GM21447 (cell line): ENCODE results near the gene LRRC36.

Experiments
- ATAC-seq: cut with Tn5 transposase; IDR thresholded peaks from one replicate; pipeline ENCODE4 v1.9.1; 2021; ENCODE audit not compliant: unreplicated experiment

LRRC36 gene

GRCh38 chr16:67294171-67294757 is 32.4 kb upstream of the LRRC36 start:
- ATAC-seq = no peak

- no peak for ATAC-seq
Measured at GRCh38 chr16:67294938-67295361, 31.7 kb upstream of the LRRC36 start.

GRCh38 chr16:67296420-67296819 is 30.2 kb upstream of the LRRC36 start:
- no peak for ATAC-seq

GRCh38 chr16:67298277-67298676 is 28.3 kb upstream of the LRRC36 start:
- ATAC-seq = no peak

GRCh38 chr16:67299269-67299668 is 27.3 kb upstream of the LRRC36 start:
- no peak for ATAC-seq

DNA sequence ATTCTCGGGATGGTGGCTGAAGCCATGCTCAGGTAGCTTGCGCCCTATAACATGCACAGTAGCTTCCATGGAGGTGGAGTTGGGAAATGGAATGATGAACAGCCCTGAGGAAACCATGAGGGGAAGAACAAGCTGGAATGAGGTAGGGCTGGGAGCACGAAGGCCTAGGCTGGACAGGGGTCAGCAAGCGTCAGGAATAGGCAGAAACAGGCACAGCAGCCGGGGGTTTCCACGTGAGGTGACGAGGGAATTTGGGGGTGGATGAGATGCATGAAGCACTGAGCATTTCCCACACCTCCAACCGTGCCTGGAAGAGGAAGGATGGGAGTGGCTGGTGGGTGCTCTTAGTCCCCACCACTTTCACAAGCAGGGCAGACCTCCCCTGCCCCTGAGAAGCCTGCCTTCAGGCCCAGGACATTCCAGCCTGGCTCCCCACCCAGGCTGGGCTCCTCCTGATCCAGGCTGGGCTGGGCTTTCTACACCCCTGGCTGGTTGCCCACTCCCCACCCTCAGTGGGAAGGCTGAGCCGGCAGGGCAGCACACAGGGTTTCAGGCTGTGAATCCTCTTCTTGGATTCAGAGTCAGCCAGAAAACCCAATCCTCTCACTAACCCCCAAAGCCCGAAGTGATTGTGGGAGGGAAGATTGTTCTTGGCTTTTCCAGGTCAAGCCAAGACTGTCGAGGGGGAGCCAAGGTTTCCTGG is 25.4 kb upstream of the LRRC36 start:
- no peak for ATAC-seq

DNA sequence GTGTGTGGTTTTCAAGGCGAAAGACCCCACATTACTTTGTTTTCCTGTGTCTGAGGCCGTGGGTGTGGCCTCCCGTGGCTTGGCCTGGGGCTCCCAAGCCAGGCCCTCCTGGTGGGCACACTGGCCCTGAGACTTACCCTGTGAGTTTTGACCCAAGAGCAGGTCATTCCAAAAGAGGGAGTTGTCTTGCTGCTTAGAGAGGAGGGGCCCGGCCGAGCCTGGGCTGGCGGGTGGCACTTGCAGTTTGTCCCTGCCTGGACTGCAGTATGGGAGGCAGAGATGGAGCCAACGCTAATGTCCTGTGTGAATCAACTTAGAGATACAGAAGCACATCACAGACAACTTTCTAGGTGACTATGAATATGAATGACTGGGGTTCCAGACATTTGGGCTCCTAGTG is 24.5 kb upstream of the LRRC36 start:
- ATAC-seq = no peak

GRCh38 chr16:67302970-67303369 is 23.6 kb upstream of the LRRC36 start:
- no peak for ATAC-seq

GRCh38 chr16:67304020-67304419 is 22.6 kb upstream of the LRRC36 start:
- no peak for ATAC-seq

- ATAC-seq = no peak
Measured at GRCh38 chr16:67305216-67306071, 21.2 kb upstream of the LRRC36 start.

DNA sequence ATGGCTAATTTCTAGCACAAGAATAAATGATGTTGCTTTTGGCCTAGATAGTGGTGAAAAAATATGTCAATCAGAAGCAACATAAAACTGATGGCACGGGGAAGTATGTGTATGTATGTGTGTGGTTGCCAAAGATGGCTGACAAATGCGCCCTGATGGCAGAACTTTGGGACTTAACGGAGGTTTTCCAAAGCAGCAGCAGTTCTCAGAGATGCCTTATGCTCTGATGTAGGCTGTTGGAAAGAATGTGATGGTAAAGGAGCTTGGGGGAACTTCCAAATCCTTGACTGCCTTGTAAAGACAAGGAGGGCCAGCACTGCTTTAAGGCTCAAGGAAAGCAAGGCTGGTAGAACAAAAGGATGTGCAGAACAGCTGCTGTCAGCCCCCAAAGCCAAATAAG is 16.1 kb upstream of the LRRC36 start:
- no peak for ATAC-seq

DNA sequence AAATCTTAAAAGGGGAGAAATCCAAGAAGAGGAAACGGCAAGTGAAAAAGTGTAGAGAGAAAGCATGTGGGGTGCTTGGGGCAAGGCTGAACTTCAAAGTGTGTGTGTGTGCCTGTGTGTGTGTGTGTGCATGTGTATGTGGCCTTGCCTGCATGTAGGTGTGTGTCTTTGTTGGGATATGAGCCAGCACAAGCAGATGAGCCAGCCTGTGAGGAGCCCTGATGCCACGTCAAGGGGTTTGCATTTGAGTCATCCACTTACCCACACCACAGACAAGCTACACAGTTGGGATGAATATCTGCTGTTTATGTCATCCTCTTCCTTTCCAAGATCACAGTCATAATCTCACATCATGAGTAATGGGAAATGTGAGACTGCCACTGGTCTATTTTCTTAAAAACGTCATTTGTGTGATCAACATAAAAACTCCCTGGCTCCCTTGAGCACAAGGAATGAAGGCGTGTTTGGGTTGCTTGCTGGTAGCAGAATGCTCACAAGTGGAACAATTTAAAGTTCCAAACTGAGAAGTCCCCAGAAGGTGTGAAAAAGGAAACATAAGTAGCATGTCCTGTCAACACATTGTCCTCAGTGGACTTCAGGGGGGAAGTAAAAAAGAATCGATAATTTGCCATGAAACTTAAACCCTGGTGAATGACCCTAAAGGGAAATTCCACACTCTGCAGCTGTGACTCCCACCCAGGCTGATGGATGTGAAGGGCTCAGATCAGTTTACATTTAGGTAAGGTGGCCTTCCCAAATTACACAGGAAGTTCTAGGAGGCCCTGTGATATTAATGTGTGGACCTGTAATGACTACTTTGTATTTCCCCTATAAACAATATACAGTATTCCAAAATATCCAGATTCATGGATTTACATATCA is 14.8 kb upstream of the LRRC36 start:
- ATAC-seq = peak; percentile 85

- ATAC-seq = no peak
Measured at GRCh38 chr16:67312719-67313118, 13.9 kb upstream of the LRRC36 start.

DNA sequence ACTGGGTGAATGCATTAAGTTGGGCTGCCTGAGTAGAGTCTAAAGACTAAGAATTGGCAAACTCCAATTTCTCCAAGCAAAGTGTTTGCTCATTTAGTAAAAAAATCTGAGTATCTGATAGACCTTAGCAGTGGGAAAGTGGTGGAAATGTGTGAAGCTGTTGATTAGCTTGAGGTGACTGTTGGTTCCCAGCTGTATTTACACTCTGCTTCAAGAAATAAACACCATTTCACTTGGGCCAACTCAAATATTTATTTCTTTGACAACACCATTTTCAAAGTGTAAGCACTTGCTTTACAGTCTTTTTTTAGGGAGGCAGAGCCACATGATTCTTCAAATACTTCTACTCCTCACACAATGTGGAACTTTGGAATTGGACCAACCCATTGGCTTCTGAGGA is 8.8 kb upstream of the LRRC36 start:
- no peak for ATAC-seq

DNA sequence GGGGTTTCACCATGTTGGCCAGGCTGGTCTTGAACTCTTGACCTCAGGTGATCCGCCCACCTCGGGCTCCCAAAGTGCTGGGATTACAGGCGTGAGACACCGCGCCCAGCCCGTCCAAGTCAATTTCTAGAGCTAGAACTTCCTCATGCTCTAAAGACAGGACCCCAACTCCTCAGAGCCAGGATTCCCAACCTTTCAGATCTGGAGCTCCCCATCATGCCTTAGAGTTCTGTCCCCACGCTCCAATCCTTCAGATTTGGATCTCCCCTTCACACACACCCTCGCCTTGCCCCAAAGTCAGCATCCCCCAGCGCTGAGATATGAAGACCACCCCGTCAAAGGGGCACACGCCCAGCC is 522 bp upstream of the LRRC36 start:
- no peak for ATAC-seq

- no peak for ATAC-seq
Measured at GRCh38 chr16:67327743-67328142, 1.1 kb downstream of the LRRC36 start.

DNA sequence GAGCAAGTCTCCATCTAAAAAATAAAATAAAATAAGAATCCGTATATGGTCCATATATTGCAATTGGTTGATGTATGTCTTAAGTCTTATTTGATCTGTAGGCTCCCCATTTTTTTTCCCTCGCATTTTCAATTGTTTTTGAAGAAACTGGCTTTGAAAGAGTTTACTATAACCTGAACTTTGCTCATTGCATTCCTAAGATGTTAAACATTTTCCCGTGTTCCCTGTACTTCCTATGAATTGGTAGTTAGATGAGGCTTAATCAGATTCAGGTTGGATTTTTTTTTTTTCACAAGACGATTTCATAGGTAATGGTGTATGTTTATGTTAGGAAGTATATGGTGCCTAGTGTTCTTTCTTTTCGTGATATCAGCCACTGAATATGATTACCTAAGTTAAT is 3.3 kb downstream of the LRRC36 start:
- no peak for ATAC-seq

DNA sequence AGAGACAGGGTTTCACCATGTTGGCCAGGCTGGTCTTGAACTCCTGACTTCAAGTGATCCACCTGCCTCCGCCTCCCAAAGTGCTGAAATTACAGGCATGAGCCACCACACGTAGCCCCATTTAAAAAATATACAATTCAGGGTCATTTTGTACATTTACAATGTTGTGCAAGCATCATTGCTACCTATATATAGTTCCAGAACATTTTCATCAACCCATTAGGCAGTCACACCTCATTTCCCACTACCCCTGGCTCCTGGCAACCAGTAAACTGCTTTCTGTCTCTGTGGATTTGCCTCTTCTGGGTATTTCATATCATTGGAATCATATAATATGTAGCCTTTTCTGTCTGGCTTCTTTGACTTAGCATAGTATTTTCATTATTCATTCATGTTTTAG is 6.7 kb downstream of the LRRC36 start:
- ATAC-seq = no peak

DNA sequence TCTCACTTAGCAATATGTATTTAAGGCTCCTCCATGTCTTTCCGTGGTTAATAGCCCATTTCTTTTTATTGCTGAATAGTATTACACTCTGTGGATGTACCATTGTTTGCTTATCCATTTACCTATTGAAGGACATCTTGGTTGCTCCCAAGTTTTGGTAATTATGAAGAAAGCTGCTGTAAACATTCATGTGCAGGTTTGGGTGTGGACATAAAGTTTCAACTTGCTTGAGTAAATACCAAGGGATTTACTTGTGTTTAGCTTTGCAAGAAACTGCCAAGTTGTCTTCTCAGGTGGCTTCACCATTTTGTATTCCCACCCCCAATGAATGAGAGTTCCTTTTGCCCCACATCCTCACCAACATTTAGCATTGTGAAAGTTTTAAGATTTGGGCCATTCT is 9.5 kb downstream of the LRRC36 start:
- ATAC-seq = no peak

GRCh38 chr16:67336648-67337047 is 10.0 kb downstream of the LRRC36 start:
- ATAC-seq = no peak

DNA sequence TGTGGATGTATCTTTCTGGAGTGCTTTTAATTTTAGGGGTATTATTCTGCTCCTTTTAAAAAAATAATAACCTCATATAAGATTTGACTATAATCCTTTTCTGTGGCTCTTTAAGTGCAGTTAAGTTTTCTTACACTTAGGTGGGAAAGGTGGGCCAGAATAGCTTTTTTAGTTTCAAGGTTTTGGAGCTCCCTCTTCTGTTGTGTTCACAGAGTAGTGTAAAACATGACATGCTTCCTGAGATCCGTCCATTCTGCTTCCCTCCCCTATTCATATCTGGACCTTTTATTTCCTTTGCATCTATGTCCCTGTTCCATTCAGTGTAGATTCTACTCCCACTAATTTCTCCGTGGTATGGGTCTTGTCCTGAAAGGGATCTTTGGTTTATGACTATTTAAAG is 12.8 kb downstream of the LRRC36 start:
- no peak for ATAC-seq
